Loucy (cell line): ENCODE results near the gene ACSS2.

ENCODE experiments used
- EZH2phosphoT487 ChIP-seq: fragments of 200-600 bp; IDR thresholded peaks from 2 replicates; pipeline ENCODE4 v1.6.1; 2018; ENCODE audit warnings: antibody characterized with exemption, mild to moderate bottlenecking, moderate library complexity, borderline replicate concordance
- TF ChIP-seq, protein P1 (sequence below): fragments of 200-600 bp; sonication (generic); conservative IDR thresholded peaks from 2 replicates; pipeline ENCODE4 v1.5.1; 2014; ENCODE audit warnings: mild to moderate bottlenecking, antibody characterized with exemption, low read length

DNA sequence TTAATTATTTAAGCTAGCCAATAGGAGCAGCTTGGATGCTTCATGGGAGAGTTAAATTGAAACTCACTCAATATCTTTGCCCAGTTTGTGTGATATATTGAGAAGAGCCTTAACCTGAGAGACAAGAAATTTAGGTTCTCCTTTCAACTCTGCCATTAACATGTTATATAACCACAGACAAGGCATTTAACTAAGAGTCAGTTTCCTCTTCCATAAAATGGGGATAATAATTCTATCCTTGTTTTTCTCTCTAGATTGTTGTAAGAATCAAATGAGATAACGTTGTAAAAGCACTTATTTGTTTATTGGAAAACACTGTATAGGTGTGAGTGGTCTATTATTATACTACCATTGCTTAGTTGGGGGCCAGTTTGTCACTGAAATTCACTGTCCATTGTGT lies 7.8 kb downstream of the ACSS2 start:
- TF ChIP-seq, protein P1, sequence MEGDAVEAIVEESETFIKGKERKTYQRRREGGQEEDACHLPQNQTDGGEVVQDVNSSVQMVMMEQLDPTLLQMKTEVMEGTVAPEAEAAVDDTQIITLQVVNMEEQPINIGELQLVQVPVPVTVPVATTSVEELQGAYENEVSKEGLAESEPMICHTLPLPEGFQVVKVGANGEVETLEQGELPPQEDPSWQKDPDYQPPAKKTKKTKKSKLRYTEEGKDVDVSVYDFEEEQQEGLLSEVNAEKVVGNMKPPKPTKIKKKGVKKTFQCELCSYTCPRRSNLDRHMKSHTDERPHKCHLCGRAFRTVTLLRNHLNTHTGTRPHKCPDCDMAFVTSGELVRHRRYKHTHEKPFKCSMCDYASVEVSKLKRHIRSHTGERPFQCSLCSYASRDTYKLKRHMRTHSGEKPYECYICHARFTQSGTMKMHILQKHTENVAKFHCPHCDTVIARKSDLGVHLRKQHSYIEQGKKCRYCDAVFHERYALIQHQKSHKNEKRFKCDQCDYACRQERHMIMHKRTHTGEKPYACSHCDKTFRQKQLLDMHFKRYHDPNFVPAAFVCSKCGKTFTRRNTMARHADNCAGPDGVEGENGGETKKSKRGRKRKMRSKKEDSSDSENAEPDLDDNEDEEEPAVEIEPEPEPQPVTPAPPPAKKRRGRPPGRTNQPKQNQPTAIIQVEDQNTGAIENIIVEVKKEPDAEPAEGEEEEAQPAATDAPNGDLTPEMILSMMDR = no peak
- no peak for TF ChIP-seq EZH2phosphoT487
